Ovary (tissue), 9 donors: Measurements from ENCODE around the gene KCTD6. TPM values are rescaled to one million over a fixed set of nuclear protein-coding genes. Genes with fewer than 3 reads are reported as not detected.

Source experiments
- DNase-seq, 5 donors: peaks; one replicate each; pipeline ENCODE4 v3.0.0-alpha.2; 2019 to 2020
- H3K27ac ChIP-seq, 2 donors: fragments of 200-600 bp; one replicate each; pipeline versions ENCODE4 v1.5.1 to v1.8.0; 2019 to 2022
- H3K27me3 ChIP-seq: fragments of 200-600 bp; one replicate; pipeline ENCODE4 v1.8.0; 2022
- H3K36me3 ChIP-seq: fragments of 200-600 bp; sonication (generic); one replicate; pipeline ENCODE4 v1.5.1; 2019
- H3K4me1 ChIP-seq: one replicate; pipeline ENCODE4 v1.8.1; 2013; ENCODE audit warnings: mild to moderate bottlenecking, moderate library complexity; ENCODE audit not compliant: insufficient read depth
- H3K4me3 ChIP-seq: fragments of 200-600 bp; sonication (generic); one replicate; pipeline ENCODE4 v1.5.1; 2017
- H3K9me3 ChIP-seq, 2 donors: fragments of 200-600 bp in 1 of 2; sonication (generic) in 1 of 2; one replicate each; pipeline versions ENCODE4 v1.5.1 to v1.8.1; 2013 to 2019; ENCODE audit warnings: mild to moderate bottlenecking in 1 of 2, moderate library complexity in 1 of 2
- CTCF ChIP-seq, 3 donors: fragments of 450-650 bp in 2 of 3; fragments of 200-600 bp in 1 of 3; IDR thresholded peaks; one replicate each; pipeline versions ENCODE4 v1.5.1 to v1.8.0; 2016 to 2022; ENCODE audit warnings: antibody characterized with exemption in 3 of 3, mild to moderate bottlenecking in 1 of 3
- EP300 ChIP-seq: sonication (generic); formaldehyde crosslinking; IDR thresholded peaks from one replicate; pipeline ENCODE4 v1.6.1; 2017; ENCODE audit warnings: antibody characterized with exemption
- POLR2A ChIP-seq: fragments of 450-650 bp; IDR thresholded peaks from one replicate; pipeline ENCODE4 v1.6.1; 2017; ENCODE audit warnings: antibody characterized with exemption, mild to moderate bottlenecking, moderate library complexity
- WGBS, 3 donors: extraction: QIAGEN DNeasy Blood & Tissue Kit in 1 of 3; methylation state at CpG; one replicate each; pipeline versions ENCODE4 v1.1.5 to v1.1.7; 2013 to 2017; 5-methylcytosine and 5-hydroxymethylcytosine counted together
- intact Hi-C, 4 donors: fragments of 100-400 bp; cut with DNase I; formaldehyde crosslinking; loops; one replicate each; pipeline versions ENCODE4 v1.11.0 to v1.15.1; 2022 to 2023
- polyA plus RNA-seq, 2 donors: library from polyadenylated mRNA; stranded (reverse); fragments of 200-250 nt in 1 of 2; fragments of 350-450 nt in 1 of 2; fragmentation: Illumina TruSeq in 1 of 2; extraction: RNeasy Lipid Tissue Mini Kit (QIAGEN cat#74804) in 1 of 2; gene quantifications; one replicate each; pipeline ENCODE4 v1.2.3, GENCODE V29; 2013 to 2014
- total RNA-seq, 7 donors: library from RNA; depleted of rRNA in 2 of 7; stranded (reverse); fragments of >200 nt in 2 of 7; fragmentation: NEBNext Ultra II Directional in 3 of 7; extraction: Animal tissue kit (Norgen Biotek cat#: 25700) in 3 of 7; gene quantifications; one replicate each; pipeline versions ENCODE4 v1.1.0 to v1.2.4, GENCODE V29; 2016 to 2023
- donor health status: DM: no; HTN: no; CAD: no; lungs with moderate emphysema.
- donor health status: DM: no; HTN: no; CAD: no.
- donor health status: Bipolar disorder and iron deficiency.
- donor health status: DM: yes; HTN: yes; CAD: no.
- donor health status: DM: no; HTN: no; CAD: no.
- donor health status: DM: yes; HTN: yes; CAD: no.

Gene KCTD6
- total and polyA plus RNA-seq, 9 donors: 10.9 to 20.8 (median 13.0) TPM

DNA sequence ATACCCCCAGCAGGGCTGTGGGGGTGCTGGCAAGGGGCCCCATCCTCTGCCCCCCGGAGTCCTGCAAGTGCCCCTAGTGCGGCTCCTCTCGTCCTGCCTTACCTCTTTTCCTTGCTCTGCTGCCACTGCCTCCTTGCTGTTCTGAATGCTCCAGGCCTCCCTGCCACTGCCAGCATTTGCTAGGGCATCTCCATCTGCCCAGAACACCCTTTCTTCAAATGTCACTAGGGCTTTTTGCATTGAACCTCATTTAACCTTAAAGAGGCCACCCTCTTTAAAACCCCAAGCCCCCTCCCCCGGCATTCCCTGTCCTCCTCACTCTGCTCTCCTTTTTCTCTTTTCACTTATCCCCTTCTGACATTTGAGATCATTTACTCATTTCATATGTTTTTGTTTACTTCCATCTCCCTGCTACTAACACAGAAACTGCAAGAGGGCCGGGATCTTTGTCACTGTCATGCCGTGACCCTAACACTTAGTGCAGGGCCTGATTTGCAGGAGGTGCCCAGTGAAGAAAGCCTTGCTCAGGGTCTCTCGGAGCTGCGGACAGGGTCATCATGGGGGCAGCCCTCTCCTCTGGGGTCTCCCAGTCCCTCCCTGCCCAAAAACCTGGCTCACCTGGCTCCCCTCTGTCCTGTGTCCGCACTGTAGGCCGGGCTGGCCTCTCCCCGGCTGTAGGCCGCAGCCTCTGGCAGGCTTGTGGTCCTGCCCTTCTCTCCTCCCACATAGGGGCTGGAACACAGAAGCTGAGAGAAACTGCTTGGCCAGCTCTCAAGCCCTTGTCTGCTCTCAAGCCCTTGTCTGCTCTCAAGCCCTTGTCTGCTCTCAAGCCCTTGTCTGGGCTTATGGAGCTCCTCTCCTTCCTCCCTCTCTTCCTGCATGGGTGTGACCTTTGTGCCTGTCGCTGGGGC, 44.9 kb downstream of the KCTD6 start, which contains the start of gene ACOX2:
TSS of gene ACOX2 (minus strand) at position 690 of the 911 bp plus-strand sequence. CDS start 2,084 bp downstream, outside the sequence.
- no peaks in the 10 kb centered on the region for H3K9me3 ChIP-seq
- peak within 1 kb of the TSS; percentile 36 for H3K4me3 ChIP-seq
- H3K4me1 ChIP-seq: peaks cover 17% of the 10 kb centered on the region
- WGBS, 3 donors: 9 to 19% (median 16%) methylated on average over 13 of the region's 13 CpGs
- H3K27ac ChIP-seq: peak within 1 kb of the TSS; percentile 11 to 77
- intact Hi-C loops: loop anchor here in 2 of 4 donors (10.0 kb wide), 2 partner anchors 212 to 342 kb away; no protein-coding TSS in a partner anchor
- TF ChIP-seq POLR2A (no peak), CTCF (IDR thresholded peaks at IDR 0.05) (no peak), EP300 (no peak)
- no peaks in the 10 kb centered on the region for H3K27me3 ChIP-seq
- DNase-seq: peak; percentile 74 to 79 (median 78)
- no peaks in the 10 kb centered on the region for H3K36me3 ChIP-seq

DNA sequence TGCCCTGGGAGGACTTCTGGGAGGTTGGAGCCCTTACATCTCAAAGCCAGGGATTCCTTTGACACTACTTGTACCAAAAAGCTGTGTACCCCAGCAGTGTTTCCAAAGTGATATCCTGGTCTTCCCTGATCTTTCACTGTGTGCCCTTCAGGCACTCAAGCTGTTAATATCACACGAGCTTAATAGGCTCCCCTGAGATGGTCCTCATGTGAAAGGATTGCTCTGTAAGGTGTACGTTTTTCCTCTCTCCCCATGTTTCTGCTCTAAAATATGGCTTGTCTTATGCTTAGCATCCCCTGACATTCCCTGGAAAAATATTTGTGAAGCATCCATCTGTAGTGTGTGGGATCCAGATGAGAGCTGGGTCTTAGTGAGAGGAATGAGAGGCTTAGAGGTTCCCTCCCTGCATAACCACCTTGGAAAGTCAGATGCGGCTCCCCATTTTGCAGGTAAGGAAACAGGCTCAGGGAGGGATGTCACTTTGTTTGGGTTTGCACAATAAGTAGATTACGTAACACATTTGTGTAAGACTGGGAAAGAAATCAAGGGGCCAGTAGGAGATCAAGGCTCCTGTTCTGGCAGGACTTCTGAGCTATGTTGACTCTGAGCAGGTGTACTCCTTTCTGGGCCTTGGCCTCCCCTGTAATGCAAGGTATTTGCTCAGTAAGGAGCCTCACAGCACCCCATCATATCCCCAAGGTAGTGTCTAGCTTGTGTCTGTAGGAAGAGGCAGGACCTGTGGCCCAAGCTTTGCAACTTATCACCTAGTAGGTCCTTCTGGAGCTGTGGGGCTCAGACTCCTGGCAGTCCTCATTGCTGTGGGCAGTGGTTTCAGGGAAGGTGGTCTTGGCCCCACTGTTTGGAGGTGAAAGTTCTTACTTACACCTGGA, 45.8 kb downstream of the KCTD6 start:
- Histone ChIP-seq H3K9me3 (no peaks in the 10 kb centered on the region), H3K4me1 (peaks cover 17% of the 10 kb centered on the region), H3K27ac (peak overlapping the region in 1 of 2 donors; percentile 77), H3K36me3 (no peaks in the 10 kb centered on the region), H3K27me3 (no peaks in the 10 kb centered on the region), H3K4me3 (no peak overlapping the region)
- DNase-seq: no peak
- 47 to 59% (median 58%) methylated on average over 4 of the region's 4 CpGs for WGBS, 3 donors
- TF ChIP-seq POLR2A: no peak
- no peak for TF ChIP-seq EP300
- TF ChIP-seq CTCF (IDR thresholded peaks at IDR 0.05): no peak
- intact Hi-C loops: loop anchor here in 2 of 4 donors (10.0 kb wide), 2 partner anchors 213 to 343 kb away; no protein-coding TSS in a partner anchor

GRCh38 chr3:58539626-58540025, 47.7 kb downstream of the KCTD6 start:
- intact Hi-C loops: loop anchor here in 2 of 4 donors (10.0 kb wide), 2 partner anchors 215 to 345 kb away; no protein-coding TSS in a partner anchor
- Histone ChIP-seq H3K4me3 (no peak overlapping the region), H3K36me3 (no peaks in the 10 kb centered on the region), H3K9me3 (no peaks in the 10 kb centered on the region), H3K27ac (no peak overlapping the region), H3K27me3 (no peaks in the 10 kb centered on the region), H3K4me1 (peaks cover 14% of the 10 kb centered on the region)
- DNase-seq: no peak
- WGBS, 3 donors: 84 to 92% (median 88%) methylated on average over 10 of the region's 10 CpGs
- TF ChIP-seq CTCF (IDR thresholded peaks at IDR 0.05): no peak
- no peak for TF ChIP-seq POLR2A
- TF ChIP-seq EP300: no peak
